ENCODE data around the gene SH2D7. TPM values are rescaled to one million over a fixed set of nuclear protein-coding genes. Genes with fewer than 3 reads are reported as not detected.

Gene SH2D7
- total RNA-seq, 1 donor from 2014 or later: not detected

DNA sequence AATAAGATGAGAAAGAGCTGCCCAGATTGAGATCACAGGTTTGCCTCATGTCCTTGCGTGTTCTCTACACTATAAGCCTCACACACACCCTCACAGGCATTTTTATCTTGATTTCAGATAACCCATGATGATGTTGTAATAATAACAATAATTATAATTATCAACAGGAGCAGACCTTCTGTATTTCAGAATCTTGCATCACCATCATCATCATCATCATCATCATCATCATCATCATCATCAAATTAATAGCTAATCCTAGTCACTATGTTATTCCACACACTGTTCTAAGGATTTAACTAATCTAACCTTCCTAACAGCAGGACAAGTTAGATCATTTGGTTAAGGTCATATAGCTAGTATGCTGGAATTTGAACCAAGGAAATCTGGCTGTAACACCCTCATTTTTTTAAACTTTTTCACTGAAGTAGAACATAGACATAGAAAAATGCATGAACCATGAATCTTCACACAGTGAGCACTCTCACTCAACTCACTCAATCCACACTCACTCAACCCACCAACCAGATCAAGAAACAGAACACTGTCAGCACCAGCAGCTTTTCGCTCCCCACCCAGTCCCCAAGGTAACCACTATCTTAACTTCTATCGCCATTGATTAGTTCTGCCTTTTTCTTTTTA, 1.8 kb upstream of the SH2D7 start:
- DNase-seq (ENCODE audit: low spot score): peak; percentile 9
- H3K4me3 Mint-ChIP-seq (ENCODE audit: unreplicated experiment): no peak overlapping the region
- H3K36me3 Mint-ChIP-seq (ENCODE audit: low read depth): no peaks in the 10 kb centered on the region
- no peaks in the 10 kb centered on the region for H3K9me3 Mint-ChIP-seq (ENCODE audit: low read depth)
- H3K4me1 Mint-ChIP-seq (ENCODE audit: low read depth): peaks cover 45% of the 10 kb centered on the region
- no peaks in the 10 kb centered on the region for H3K27me3 Mint-ChIP-seq (ENCODE audit: low read depth)
- TF ChIP-seq, protein P1, sequence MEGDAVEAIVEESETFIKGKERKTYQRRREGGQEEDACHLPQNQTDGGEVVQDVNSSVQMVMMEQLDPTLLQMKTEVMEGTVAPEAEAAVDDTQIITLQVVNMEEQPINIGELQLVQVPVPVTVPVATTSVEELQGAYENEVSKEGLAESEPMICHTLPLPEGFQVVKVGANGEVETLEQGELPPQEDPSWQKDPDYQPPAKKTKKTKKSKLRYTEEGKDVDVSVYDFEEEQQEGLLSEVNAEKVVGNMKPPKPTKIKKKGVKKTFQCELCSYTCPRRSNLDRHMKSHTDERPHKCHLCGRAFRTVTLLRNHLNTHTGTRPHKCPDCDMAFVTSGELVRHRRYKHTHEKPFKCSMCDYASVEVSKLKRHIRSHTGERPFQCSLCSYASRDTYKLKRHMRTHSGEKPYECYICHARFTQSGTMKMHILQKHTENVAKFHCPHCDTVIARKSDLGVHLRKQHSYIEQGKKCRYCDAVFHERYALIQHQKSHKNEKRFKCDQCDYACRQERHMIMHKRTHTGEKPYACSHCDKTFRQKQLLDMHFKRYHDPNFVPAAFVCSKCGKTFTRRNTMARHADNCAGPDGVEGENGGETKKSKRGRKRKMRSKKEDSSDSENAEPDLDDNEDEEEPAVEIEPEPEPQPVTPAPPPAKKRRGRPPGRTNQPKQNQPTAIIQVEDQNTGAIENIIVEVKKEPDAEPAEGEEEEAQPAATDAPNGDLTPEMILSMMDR (IDR thresholded peaks at IDR 0.05): no peak
- no peak overlapping the region for H3K27ac Mint-ChIP-seq (ENCODE audit: unreplicated experiment)

DNA sequence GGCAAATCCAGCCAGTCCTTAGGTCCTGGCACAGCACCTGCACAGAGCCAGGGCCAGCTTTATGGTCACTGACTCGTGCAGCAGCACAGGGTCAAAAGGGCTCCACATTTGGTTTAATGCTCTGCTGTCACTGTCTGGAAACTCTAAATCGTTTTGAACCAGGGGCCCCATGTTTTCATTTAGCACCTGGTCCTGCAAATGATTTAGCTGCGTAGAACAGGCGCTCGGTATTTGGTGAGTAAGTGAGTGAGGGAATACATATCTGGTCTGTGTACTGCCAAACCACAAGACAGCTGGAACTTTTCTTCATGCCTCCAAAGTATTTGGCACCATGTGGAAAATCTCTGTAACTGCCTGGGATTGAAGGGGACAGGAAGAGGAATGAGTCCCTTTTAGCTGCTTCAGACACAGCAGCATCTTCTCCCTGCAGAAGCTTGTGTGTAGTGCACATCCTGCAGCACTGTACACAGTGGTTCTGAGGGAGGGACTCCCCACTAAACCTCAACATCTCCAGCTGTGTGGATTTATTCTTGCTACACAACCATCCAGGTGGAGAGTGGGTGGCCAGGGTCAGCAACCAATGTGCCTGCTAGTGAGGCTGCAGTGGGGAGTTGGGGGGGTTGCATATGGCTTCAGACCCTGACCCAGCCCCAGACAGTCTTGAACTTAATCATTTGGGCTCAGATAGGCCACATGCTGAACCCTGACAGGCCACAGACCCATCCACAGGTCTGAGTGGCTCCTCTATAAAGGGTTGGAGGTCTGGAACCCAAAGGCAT, 1.1 kb downstream of the SH2D7 start:
- TF ChIP-seq, protein P1 (IDR thresholded peaks at IDR 0.05): no peak
- Mint-ChIP-seq H3K9me3 (ENCODE audit: low read depth) (no peaks in the 10 kb centered on the region), H3K27me3 (ENCODE audit: low read depth) (no peaks in the 10 kb centered on the region), H3K4me1 (ENCODE audit: low read depth) (peaks cover 38% of the 10 kb centered on the region), H3K27ac (ENCODE audit: unreplicated experiment) (peak overlapping the region; percentile 61), H3K36me3 (ENCODE audit: low read depth) (peaks cover 2% of the 10 kb centered on the region), H3K4me3 (ENCODE audit: unreplicated experiment) (no peak overlapping the region)
- DNase-seq (ENCODE audit: low spot score): peak; percentile 19

DNA sequence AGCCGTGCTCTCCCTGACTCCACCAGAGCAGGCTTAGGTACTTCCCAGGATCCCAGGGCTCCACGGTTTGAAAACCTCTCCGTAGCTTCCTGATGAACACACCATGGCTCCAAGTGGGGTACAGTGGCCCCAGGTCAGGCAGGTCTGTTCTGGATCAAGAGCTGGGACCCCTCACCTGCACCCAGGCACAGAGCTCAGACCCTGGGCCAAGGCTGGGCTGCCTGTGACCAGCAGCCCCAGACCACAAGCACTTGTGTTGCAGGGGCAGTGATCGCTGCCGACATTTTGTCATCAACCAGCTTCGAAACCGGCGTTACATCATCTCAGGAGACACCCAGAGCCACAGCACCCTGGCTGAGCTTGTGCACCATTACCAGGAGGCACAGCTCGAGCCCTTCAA, 5.3 kb downstream of the SH2D7 start:
- H3K9me3 Mint-ChIP-seq (ENCODE audit: low read depth): no peaks in the 10 kb centered on the region
- DNase-seq (ENCODE audit: low spot score): peak; percentile 69
- H3K4me1 Mint-ChIP-seq (ENCODE audit: low read depth): peaks cover 20% of the 10 kb centered on the region
- peaks cover 2% of the 10 kb centered on the region for H3K36me3 Mint-ChIP-seq (ENCODE audit: low read depth)
- TF ChIP-seq, protein P1 (IDR thresholded peaks at IDR 0.05): no peak
- H3K27me3 Mint-ChIP-seq (ENCODE audit: low read depth): no peaks in the 10 kb centered on the region
- H3K4me3 Mint-ChIP-seq (ENCODE audit: unreplicated experiment): no peak overlapping the region
- H3K27ac Mint-ChIP-seq (ENCODE audit: unreplicated experiment): no peak overlapping the region

DNA sequence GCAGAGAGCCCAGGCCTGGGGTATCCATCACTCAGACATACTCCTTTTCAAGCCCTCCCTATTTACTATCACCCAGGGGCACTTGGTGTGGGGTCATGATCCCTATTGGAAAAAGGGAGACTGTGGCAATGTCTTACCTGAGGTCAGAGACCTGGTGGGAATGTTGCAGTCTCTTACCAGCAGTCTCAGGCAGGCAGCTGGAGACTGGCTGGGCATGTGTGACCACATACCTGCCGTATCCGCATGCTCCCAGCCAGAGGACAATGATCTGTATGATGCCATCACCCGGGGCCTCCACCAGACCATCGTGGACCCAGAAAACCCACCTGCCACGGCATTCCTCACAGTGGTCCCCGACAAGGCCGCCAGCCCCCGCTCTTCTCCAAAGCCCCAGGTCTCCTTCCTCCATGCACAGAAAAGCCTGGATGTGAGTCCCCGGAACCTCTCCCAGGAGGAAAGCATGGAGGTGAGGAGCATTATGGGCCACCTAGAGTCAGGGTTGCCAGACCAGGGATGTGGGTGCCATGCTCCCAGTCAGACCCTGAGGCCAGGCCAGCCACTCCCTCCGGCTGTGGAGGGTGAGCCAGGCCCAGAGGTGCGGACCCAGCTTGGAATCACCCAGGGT, 5.9 kb downstream of the SH2D7 start:
- Mint-ChIP-seq H3K9me3 (ENCODE audit: low read depth) (no peaks in the 10 kb centered on the region), H3K27me3 (ENCODE audit: low read depth) (no peaks in the 10 kb centered on the region), H3K4me3 (ENCODE audit: unreplicated experiment) (no peak overlapping the region), H3K4me1 (ENCODE audit: low read depth) (peaks cover 15% of the 10 kb centered on the region), H3K27ac (ENCODE audit: unreplicated experiment) (no peak overlapping the region), H3K36me3 (ENCODE audit: low read depth) (peaks cover 2% of the 10 kb centered on the region)
- DNase-seq (ENCODE audit: low spot score): peak; percentile 75
- TF ChIP-seq, protein P1 (IDR thresholded peaks at IDR 0.05): no peak

DNA sequence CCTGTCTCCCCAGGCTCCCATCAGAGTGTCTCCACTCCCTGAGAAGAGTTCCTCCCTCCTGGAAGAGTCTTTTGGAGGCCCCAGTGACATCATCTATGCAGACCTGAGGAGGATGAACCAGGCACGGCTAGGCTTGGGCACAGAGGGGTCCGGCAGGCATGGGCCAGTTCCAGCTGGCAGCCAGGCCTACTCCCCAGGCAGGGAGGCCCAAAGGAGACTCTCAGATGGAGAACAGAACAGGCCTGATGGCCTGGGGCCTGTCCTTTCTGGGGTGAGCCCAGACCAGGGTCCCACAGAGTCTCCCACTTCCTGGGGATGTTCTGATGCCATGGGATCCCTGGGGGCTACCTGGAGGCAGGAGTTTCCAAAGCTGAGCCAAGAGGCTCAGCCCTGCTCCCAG, 8.5 kb downstream of the SH2D7 start:
- no peak overlapping the region for H3K27ac Mint-ChIP-seq (ENCODE audit: unreplicated experiment)
- TF ChIP-seq, protein P1 (IDR thresholded peaks at IDR 0.05): no peak

More for the DNA sequence above, 8.5 kb downstream of the SH2D7 start:
- Mint-ChIP-seq H3K4me1 (ENCODE audit: low read depth) (peaks cover 2% of the 10 kb centered on the region), H3K9me3 (ENCODE audit: low read depth) (no peaks in the 10 kb centered on the region), H3K4me3 (ENCODE audit: unreplicated experiment) (no peak overlapping the region), H3K27me3 (ENCODE audit: low read depth) (no peaks in the 10 kb centered on the region), H3K36me3 (ENCODE audit: low read depth) (peaks cover 5% of the 10 kb centered on the region)
- DNase-seq (ENCODE audit: low spot score): peak; percentile 61
